ENCODE results near the gene NEO1. TPM values are rescaled to one million over a fixed set of nuclear protein-coding genes. Genes with fewer than 3 reads are reported as not detected.

Gene NEO1
- total and polyA plus RNA-seq, 2 of the 13 experiments (the other 11 are each of a cell fraction or from before 2014, with no cell fraction given) = 8.4 to 11.0 TPM

GRCh38 chr15:73127302-73127936 is 75.2 kb downstream of the NEO1 start (continued):
- TF ChIP-seq ZNF318 (CRISPR knock-in tag; IDR thresholded peaks at IDR 0.05) = no peak
- no peak for TF ChIP-seq PHB2 (IDR thresholded peaks at IDR 0.05; ENCODE audit: partially characterized antibody)
- TF ChIP-seq FOXO1 (CRISPR knock-in tag; IDR thresholded peaks at IDR 0.05) = peak; percentile 54; the same call in 1 of the 2 replicates
- no peak for TF ChIP-seq FOXP1 (IDR thresholded peaks at IDR 0.05)
- TF ChIP-seq FOXP1 (CRISPR knock-in tag; IDR thresholded peaks at IDR 0.05) = 0 out of 2 replicates have a peak, but pooled peaks have one; percentile 10
- TF ChIP-seq SMYD3 (CRISPR knock-in tag; IDR thresholded peaks at IDR 0.05) = no peak
- no peak for TF ChIP-seq HOXA3 (CRISPR knock-in tag; IDR thresholded peaks at IDR 0.05)
- no peak for TF ChIP-seq KAT2B (IDR thresholded peaks at IDR 0.05; ENCODE audit: borderline replicate concordance, low read depth, low read length)
- TF ChIP-seq GABPA (IDR thresholded peaks at IDR 0.05; ENCODE audit: low read depth, low read length) = no peak
- peak; percentile 20; the same call in 1 of the 2 replicates for TF ChIP-seq GABPA (CRISPR knock-in tag; IDR thresholded peaks at IDR 0.05; ENCODE audit: low read depth)
- TF ChIP-seq EZH2 (conservative IDR thresholded peaks at IDR 0.05; ENCODE audit: low read depth, low read length) = no peak
- no peak for TF ChIP-seq TCF7 (IDR thresholded peaks at IDR 0.05; ENCODE audit: low read depth)
- TF ChIP-seq ZNF574 (CRISPR knock-in tag; IDR thresholded peaks at IDR 0.05) = no peak
- TF ChIP-seq FLYWCH1 (CRISPR knock-in tag; IDR thresholded peaks at IDR 0.05) = no peak
- TF ChIP-seq HMGA1 (CRISPR knock-in tag; conservative IDR thresholded peaks at IDR 0.05) = no peak
- TF ChIP-seq BRCA1 (CRISPR knock-in tag; IDR thresholded peaks at IDR 0.05) = no peak
- TF ChIP-seq STAG1 (CRISPR knock-in tag; IDR thresholded peaks at IDR 0.05) = peak; percentile 31; the same call in 1 of the 2 replicates
- TF ChIP-seq CTCF (CRISPR knock-in tag; IDR thresholded peaks at IDR 0.05) = peak; percentile 73
- no peak for TF ChIP-seq MXD3 (CRISPR knock-in tag; IDR thresholded peaks at IDR 0.05)
